Measurements from ENCODE around the gene RFC3. TPM values are rescaled to one million over a fixed set of nuclear protein-coding genes. Genes with fewer than 3 reads are reported as not detected.
"Not testable (repeated sequence)": the region's sequence is repeated elsewhere in the genome, so short reads cannot be mapped to it uniquely, and the experiment has no call there.

Gene RFC3
- total and polyA plus RNA-seq, 2 of the 13 experiments (the other 11 are each of a cell fraction or from before 2014, with no cell fraction given), result 16.0 to 55.7 TPM

- H3K9ac ChIP-seq (ENCODE audit: insufficient read depth, low read depth, low read length); POLR2A ChIA-PET; DNase-seq (ENCODE audit: low spot score); CTCF ChIA-PET (ENCODE audit: low intra/inter-chr PET ratio, low total read pairs); H3K27ac ChIP-seq (ENCODE audit: extremely low read length, insufficient read depth, low read length); H3K79me2 ChIP-seq (ENCODE audit: insufficient read depth, low read length); H3K4me2 ChIP-seq (ENCODE audit: low read depth, low read length); H2AFZ ChIP-seq (ENCODE audit: low read length); H3K4me1 ChIP-seq (ENCODE audit: insufficient read depth, low read length); H3K4me3 ChIP-seq (replicated peaks in 1 of 3; ENCODE audit: insufficient read depth in 1 of 3, low read depth in 2 of 3, low read length in 3 of 3); H3K27me3 ChIP-seq (ENCODE audit: control insufficient read depth in 1 of 2, insufficient read depth in 2 of 2, low read length in 2 of 2); H3K9me3 ChIP-seq (ENCODE audit: low read length); ATAC-seq; H4K20me1 ChIP-seq (ENCODE audit: insufficient read depth, low read length); H3K36me3 ChIP-seq (replicated peaks in 1 of 2; ENCODE audit: control insufficient read depth in 1 of 2, insufficient read depth in 2 of 2, low read length in 2 of 2); FAIRE-seq; BruUV-seq (replicated peaks); intact Hi-C loops (cut with micrococcal nuclease; ENCODE audit: unreplicated experiment): not testable (repeated sequence)
- in situ Hi-C loops (cut with HindIII; ENCODE audit: extremely low pct_ligation_motif_present, low pct_unique_long_range_greater_than_20kb), result loop anchor here (25.0 kb wide), 1 partner anchor 1379 kb away; no protein-coding TSS in a partner anchor
- 8% methylated on average over 4 of the region's 4 CpGs for WGBS (ENCODE audit: low lambda C conversion rate)
Observed at GRCh38 chr13:33783212-33783611, 34.7 kb upstream of the RFC3 start.

GRCh38 chr13:33784738-33785137 lies 33.2 kb upstream of the RFC3 start:
- Histone ChIP-seq H3K4me2 (ENCODE audit: low read depth, low read length) (no peak overlapping the region), H3K9me3 (ENCODE audit: low read length) (no peaks in the 10 kb centered on the region), H2AFZ (ENCODE audit: low read length) (no peak overlapping the region), H3K27me3 (ENCODE audit: control insufficient read depth in 1 of 2, insufficient read depth in 2 of 2, low read length in 2 of 2) (peaks cover 0 to 2% of the 10 kb centered on the region in 2 experiments; a peak in 1 of 5 replicates), H3K9ac (ENCODE audit: insufficient read depth, low read depth, low read length) (no peak overlapping the region), H3K36me3 (replicated peaks in 1 of 2; ENCODE audit: control insufficient read depth in 1 of 2, insufficient read depth in 2 of 2, low read length in 2 of 2) (no peaks in the 10 kb centered on the region), H3K79me2 (ENCODE audit: insufficient read depth, low read length) (no peaks in the 10 kb centered on the region), H3K27ac (ENCODE audit: extremely low read length, insufficient read depth, low read length) (no peak overlapping the region), H3K4me3 (replicated peaks in 1 of 3; ENCODE audit: insufficient read depth in 1 of 3, low read depth in 2 of 3, low read length in 3 of 3) (no peak overlapping the region), H3K4me1 (ENCODE audit: insufficient read depth, low read length) (peaks cover 6% of the 10 kb centered on the region; the same call in 1 of the 2 replicates), H4K20me1 (ENCODE audit: insufficient read depth, low read length) (no peaks in the 10 kb centered on the region)
- DNase-seq (ENCODE audit: low spot score) (no peak), FAIRE-seq (no peak), ATAC-seq (no peak)
- no peak for TF ChIP-seq NFAT5 (CRISPR knock-in tag; IDR thresholded peaks at IDR 0.05)
- no peak for TF ChIP-seq MXD3 (CRISPR knock-in tag; IDR thresholded peaks at IDR 0.05)
- TF ChIP-seq ZBTB8A (CRISPR knock-in tag; IDR thresholded peaks at IDR 0.05; ENCODE audit: borderline replicate concordance, low read depth), result no peak
- TF ChIP-seq THRA (CRISPR knock-in tag; IDR thresholded peaks at IDR 0.05; ENCODE audit: borderline replicate concordance), result no peak
- no TSS peak for BruUV-seq (replicated peaks)
- intact Hi-C loops (cut with micrococcal nuclease; ENCODE audit: unreplicated experiment), result no loop called here
- CTCF ChIA-PET (ENCODE audit: low intra/inter-chr PET ratio, low total read pairs), result no interaction called here
- WGBS (ENCODE audit: low lambda C conversion rate), result 79% methylated on average over 1 of the region's 1 CpG
- in situ Hi-C loops (cut with HindIII; ENCODE audit: extremely low pct_ligation_motif_present, low pct_unique_long_range_greater_than_20kb), result loop anchor here (25.0 kb wide), 1 partner anchor 1378 kb away; no protein-coding TSS in a partner anchor
- POLR2A ChIA-PET, result no interaction called here
